PC-9 (cell line): ENCODE results near the gene DPEP1. TPM values are rescaled to one million over a fixed set of nuclear protein-coding genes. Genes with fewer than 3 reads are reported as not detected.

Experiments
- BruUV-seq: library from RNA; stranded (reverse); fragments of 400-500 nt; replicated peaks from 2 replicates; lab custom pipeline; 2021; lab: Mats Ljungman, UMichigan
- CTCF ChIA-PET: fragments of 300-600 bp; sonication (Branson Sonifier 250); formaldehyde crosslinking; loops from one replicate; lab custom pipeline; 2022; ENCODE audit warnings: antibody characterized with exemption; lab: Charles Lee
- POLR2A ChIA-PET: fragments of 300-600 bp; sonication (Branson Sonifier 250); formaldehyde crosslinking; loops from one replicate; lab custom pipeline; 2022; ENCODE audit warnings: antibody characterized with exemption; ENCODE audit not compliant: unreplicated experiment; lab: Charles Lee
- DNase-seq, 2 experiments: peaks; one replicate each; pipeline versions ENCODE4 v3.0.0 to v3.0.0-alpha.2; 2015 to 2022; ENCODE audit warnings: mixed read lengths in 1 of 2
- H2AFZ ChIP-seq: fragments of 200-600 bp; sonication (generic); 2 replicates; pipeline ENCODE4 v1.8.1; 2017; ENCODE audit warnings: antibody characterized with exemption
- H3F3A ChIP-seq: fragments of 200-600 bp; sonication (generic); 2 replicates; pipeline ENCODE4 v1.8.1; 2017; ENCODE audit warnings: antibody characterized with exemption, mild to moderate bottlenecking, low read depth; ENCODE audit not compliant: insufficient read depth
- H3K27ac ChIP-seq: fragments of 200-600 bp; sonication (generic); 2 replicates; pipeline ENCODE4 v1.6.1; 2016; ENCODE audit warnings: mixed run types
- H3K27me3 ChIP-seq: fragments of 200-600 bp; sonication (generic); 2 replicates; pipeline ENCODE4 v1.6.1; 2016; ENCODE audit warnings: low read depth, mixed run types; ENCODE audit not compliant: insufficient read depth
- H3K36me3 ChIP-seq: fragments of 200-600 bp; sonication (generic); 2 replicates; pipeline ENCODE4 v1.6.1; 2016; ENCODE audit warnings: low read depth, mixed run types
- H3K4me1 ChIP-seq: fragments of 200-600 bp; sonication (generic); replicated peaks from 2 replicates; pipeline ENCODE4 v1.6.1; 2016; ENCODE audit warnings: mixed run types; ENCODE audit not compliant: insufficient read depth
- H3K4me2 ChIP-seq: fragments of 200-600 bp; sonication (generic); 2 replicates; pipeline ENCODE4 v1.6.1; 2017; ENCODE audit warnings: mixed run types
- H3K4me3 ChIP-seq: fragments of 200-600 bp; sonication (generic); 2 replicates; pipeline ENCODE4 v1.6.1; 2016; ENCODE audit warnings: mixed run types
- H3K79me2 ChIP-seq: fragments of 200-600 bp; sonication (generic); 2 replicates; pipeline ENCODE4 v1.6.1; 2017; ENCODE audit warnings: low read depth, mixed run types
- H3K9me2 ChIP-seq: fragments of 200-600 bp; sonication (generic); 2 replicates; pipeline ENCODE4 v1.8.1; 2017; ENCODE audit warnings: mild to moderate bottlenecking; ENCODE audit not compliant: insufficient read depth
- H3K9me3 ChIP-seq: fragments of 200-600 bp; sonication (generic); 2 replicates; pipeline ENCODE4 v1.8.1; 2016; ENCODE audit warnings: low read depth; ENCODE audit not compliant: insufficient read depth
- H4K20me1 ChIP-seq: fragments of 200-600 bp; sonication (generic); 2 replicates; pipeline ENCODE4 v1.8.1; 2017; ENCODE audit not compliant: insufficient read depth
- CTCF ChIP-seq: fragments of 200-600 bp; sonication (generic); conservative IDR thresholded peaks from 2 replicates; pipeline ENCODE4 v1.6.1; 2017; ENCODE audit warnings: mixed run types, antibody characterized with exemption, mild to moderate bottlenecking, moderate library complexity
- EZH2 ChIP-seq: fragments of 200-600 bp; sonication (generic); IDR thresholded peaks from 2 replicates; pipeline ENCODE4 v1.8.0; 2017; ENCODE audit warnings: antibody characterized with exemption, low read depth
- intact Hi-C: fragments of 100-400 bp; cut with micrococcal nuclease; formaldehyde crosslinking; loops from one replicate; pipeline ENCODE4 v1.10.0; 2022; ENCODE audit not compliant: unreplicated experiment
- total RNA-seq: library from RNA; stranded (reverse); gene quantifications from 2 replicates; pipeline ENCODE4 v1.2.3, GENCODE V29; 2021

Gene DPEP1
- total RNA-seq, 1 experiment from 2014 or later: not detected

- Histone ChIP-seq H3K9me2 (no peaks in the 10 kb centered on the region), H2AFZ (no peak overlapping the region), H3K4me2 (no peak overlapping the region), H3K9me3 (no peaks in the 10 kb centered on the region), H3K36me3 (no peaks in the 10 kb centered on the region), H3K4me1 (no peaks in the 10 kb centered on the region), H3F3A (no peaks in the 10 kb centered on the region; the same call in 1 of the 2 replicates), H3K79me2 (no peaks in the 10 kb centered on the region), H3K27ac (no peak overlapping the region), H3K27me3 (no peaks in the 10 kb centered on the region), H4K20me1 (peaks cover 4% of the 10 kb centered on the region; the same call in 1 of the 2 replicates), H3K4me3 (no peak overlapping the region)
- no peak for DNase-seq
- POLR2A ChIA-PET: interaction anchor here (0.6 kb wide), 1 partner anchor 120 kb away, joined by 3 read pairs; no protein-coding TSS in a partner anchor
- no TSS peak for BruUV-seq
- CTCF ChIA-PET: interaction anchor here (0.6 to 0.7 kb wide), 2 partner anchors 76 to 128 kb away, joined by 5 read pairs; no protein-coding TSS in a partner anchor
- TF ChIP-seq CTCF: no peak
- no peak for TF ChIP-seq EZH2
- intact Hi-C loops: loop anchor here (1.0 kb wide), 1 partner anchor 67 kb away; no protein-coding TSS in a partner anchor
These were observed 28.1 kb downstream of the DPEP1 start for GRCh38 chr16:89641458-89642119.

- Histone ChIP-seq H3K27ac (no peak overlapping the region), H3K4me1 (no peaks in the 10 kb centered on the region), H3K4me2 (no peak overlapping the region), H3K79me2 (no peaks in the 10 kb centered on the region), H2AFZ (no peak overlapping the region), H3K36me3 (0 out of 2 replicates have a peak, but pooled peaks cover 4% of the 10 kb centered on the region), H3K4me3 (no peak overlapping the region), H4K20me1 (peaks cover 6% of the 10 kb centered on the region; the same call in 1 of the 2 replicates), H3F3A (no peaks in the 10 kb centered on the region; the same call in 1 of the 2 replicates), H3K9me3 (no peaks in the 10 kb centered on the region), H3K9me2 (no peaks in the 10 kb centered on the region), H3K27me3 (no peaks in the 10 kb centered on the region)
- TF ChIP-seq EZH2: no peak
- TF ChIP-seq CTCF: no peak
- DNase-seq: no peak
- BruUV-seq: no TSS peak
- intact Hi-C loops: no loop called here
- POLR2A ChIA-PET: interaction anchor here (0.6 kb wide), 1 partner anchor 145 kb away, joined by 3 read pairs; no protein-coding TSS in a partner anchor
- CTCF ChIA-PET: no interaction called here
These were observed 29.1 kb downstream of the DPEP1 start for GRCh38 chr16:89642574-89642973.

GRCh38 chr16:89643769-89644300 is 30.4 kb downstream of the DPEP1 start:
- no peak overlapping the region for H3K4me3 ChIP-seq
- no peaks in the 10 kb centered on the region; the same call in 1 of the 2 replicates for H3F3A ChIP-seq
- no peaks in the 10 kb centered on the region for H3K79me2 ChIP-seq
- H3K27ac ChIP-seq: no peak overlapping the region
- TF ChIP-seq CTCF: no peak
- no peak for TF ChIP-seq EZH2
- H3K9me3 ChIP-seq: no peaks in the 10 kb centered on the region
- no peak overlapping the region for H2AFZ ChIP-seq
- H3K27me3 ChIP-seq: no peaks in the 10 kb centered on the region
- no peak for DNase-seq
- H3K9me2 ChIP-seq: no peaks in the 10 kb centered on the region
- ChIA-PET POLR2A (no interaction called here), CTCF (no interaction called here)
- H4K20me1 ChIP-seq: peaks cover 6% of the 10 kb centered on the region; the same call in 1 of the 2 replicates
- no peaks in the 10 kb centered on the region for H3K4me1 ChIP-seq
- H3K4me2 ChIP-seq: no peak overlapping the region
- BruUV-seq: no TSS peak
- intact Hi-C loops: no loop called here
- H3K36me3 ChIP-seq: 0 out of 2 replicates have a peak, but pooled peaks cover 4% of the 10 kb centered on the region
